ENCODE results near the gene PDZD2. TPM values are rescaled to one million over a fixed set of nuclear protein-coding genes. Genes with fewer than 3 reads are reported as not detected.

PDZD2 gene
- total and polyA plus RNA-seq, 9 donors: 21.2 to 58.2 (median 37.8) TPM

- intact Hi-C loops (cut with DNase I): no loop called here
- H3K27ac ChIP-seq: no peak overlapping the region
- no peak overlapping the region for H3K4me3 ChIP-seq
- no peaks in the 10 kb centered on the region for H3K27me3 ChIP-seq
- no peaks in the 10 kb centered on the region for H3K9me3 ChIP-seq
- no peak for TF ChIP-seq EP300 (IDR thresholded peaks at IDR 0.05)
- TF ChIP-seq CTCF (IDR thresholded peaks at IDR 0.05): no peak
- no peak for TF ChIP-seq POLR2A (IDR thresholded peaks at IDR 0.05)
- H3K36me3 ChIP-seq: no peaks in the 10 kb centered on the region
- H3K4me1 ChIP-seq (ENCODE audit: insufficient read depth): no peaks in the 10 kb centered on the region
- 77 to 86% (median 83%) methylated on average over 4 of the region's 4 CpGs for WGBS, 3 donors
- no peak for DNase-seq
These were observed 15.7 kb upstream of the PDZD2 start for GRCh38 chr5:31623249-31623648.

- intact Hi-C loops (cut with DNase I): no loop called here
- H3K4me1 ChIP-seq (ENCODE audit: insufficient read depth): no peaks in the 10 kb centered on the region
- no peaks in the 10 kb centered on the region for H3K27me3 ChIP-seq
- no peak overlapping the region for H3K27ac ChIP-seq
- H3K9me3 ChIP-seq: no peaks in the 10 kb centered on the region
- no peaks in the 10 kb centered on the region for H3K36me3 ChIP-seq
- TF ChIP-seq POLR2A (IDR thresholded peaks at IDR 0.05) (no peak), CTCF (IDR thresholded peaks at IDR 0.05) (no peak)
- no peak overlapping the region for H3K4me3 ChIP-seq
- no peak for DNase-seq
- 96 to 98% (median 97%) methylated on average over 1 of the region's 1 CpG for WGBS, 3 donors
These were observed 13.5 kb upstream of the PDZD2 start for GRCh38 chr5:31625394-31625793.

GRCh38 chr5:31626156-31626555, 12.8 kb upstream of the PDZD2 start:
- Histone ChIP-seq H3K4me1 (ENCODE audit: insufficient read depth) (no peaks in the 10 kb centered on the region), H3K36me3 (no peaks in the 10 kb centered on the region), H3K4me3 (no peak overlapping the region), H3K9me3 (no peaks in the 10 kb centered on the region), H3K27ac (no peak overlapping the region), H3K27me3 (no peaks in the 10 kb centered on the region)
- WGBS, 3 donors: 51 to 60% (median 59%) methylated on average over 3 of the region's 3 CpGs
- TF ChIP-seq CTCF (IDR thresholded peaks at IDR 0.05): no peak
- no peak for DNase-seq
- intact Hi-C loops (cut with DNase I): no loop called here

DNA sequence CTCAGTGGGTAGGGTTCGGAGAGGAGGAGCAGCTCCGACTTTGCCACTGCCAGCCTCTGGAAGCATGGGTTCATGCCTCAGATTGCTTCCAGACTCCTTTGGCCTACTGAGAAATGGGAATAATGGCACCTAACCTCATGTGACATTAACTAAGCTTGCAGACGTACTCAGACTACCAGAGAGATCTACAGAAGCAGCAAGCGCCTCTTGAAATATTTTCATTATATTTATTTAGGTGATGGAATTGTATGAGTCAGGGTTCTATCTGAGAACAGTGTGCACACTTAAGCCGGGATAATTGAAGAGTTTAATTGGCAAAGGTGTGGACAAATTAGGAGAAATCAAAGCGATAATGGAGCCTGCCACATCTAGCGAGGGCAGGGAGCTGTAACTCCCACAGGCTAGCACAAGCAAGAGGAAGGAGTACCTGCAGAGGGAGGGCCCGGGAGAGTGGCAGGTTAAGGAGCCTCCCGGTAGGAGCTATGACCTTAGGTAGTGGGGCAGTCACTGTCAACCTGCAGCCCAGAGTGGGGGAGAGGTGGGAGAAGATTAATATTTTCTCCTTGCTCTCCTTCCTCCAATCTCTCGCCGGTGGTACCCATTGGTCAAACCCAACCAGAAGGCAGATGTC, 12.2 kb upstream of the PDZD2 start:
- DNase-seq: no peak
- intact Hi-C loops (cut with DNase I): no loop called here
- no peak overlapping the region for H3K27ac ChIP-seq
- no peaks in the 10 kb centered on the region for H3K36me3 ChIP-seq
- no peaks in the 10 kb centered on the region for H3K9me3 ChIP-seq
- WGBS, 3 donors: 73 to 82% (median 77%) methylated on average over 11 of the region's 11 CpGs
- TF ChIP-seq CTCF (IDR thresholded peaks at IDR 0.05) (no peak), EP300 (IDR thresholded peaks at IDR 0.05) (no peak), POLR2A (IDR thresholded peaks at IDR 0.05) (no peak)
- H3K4me1 ChIP-seq (ENCODE audit: insufficient read depth): no peaks in the 10 kb centered on the region
- H3K27me3 ChIP-seq: no peaks in the 10 kb centered on the region
- H3K4me3 ChIP-seq: no peak overlapping the region
